SK-N-SH treated with all-trans-retinoic acid at 6 μM for 48 hours (cell line): ENCODE measurements around the gene SUPT16H.

ENCODE experiments used
- ATAC-seq: fragments of 200-7000 bp; cut with Tn5 transposase; 3 replicates; pipeline ENCODE4 v1.9.1; 2020; ENCODE audit warnings: mild to moderate bottlenecking, moderate library complexity
- ARNTL ChIP-seq: fragments of 450-650 bp; formaldehyde crosslinking; IDR thresholded peaks from 2 replicates; pipeline ENCODE4 v1.5.0; 2020; ENCODE audit warnings: low read depth, mild to moderate bottlenecking, moderate library complexity, borderline replicate concordance
- BACH2 ChIP-seq: fragments of 250-450 bp; sonication (Bioruptor Pico); IDR thresholded peaks from 2 replicates; pipeline ENCODE4 v1.9.0; 2021; ENCODE audit warnings: mild to moderate bottlenecking, borderline replicate concordance
- CSDC2 ChIP-seq: fragments of 250-450 bp; sonication (Bioruptor Pico); IDR thresholded peaks from 2 replicates; pipeline ENCODE4 v1.5.0; 2020; ENCODE audit warnings: mild to moderate bottlenecking, moderate library complexity
- ESRRG ChIP-seq: fragments of 250-450 bp; sonication (Bioruptor Pico); IDR thresholded peaks from 2 replicates; pipeline ENCODE4 v1.6.1; 2021; ENCODE audit warnings: mild to moderate bottlenecking
- GLIS3 ChIP-seq: fragments of 250-450 bp; sonication (Bioruptor Pico); IDR thresholded peaks from 2 replicates; pipeline ENCODE4 v1.5.0; 2020; ENCODE audit warnings: mild to moderate bottlenecking, moderate library complexity
- ISL1 ChIP-seq: fragments of 250-450 bp; sonication (Bioruptor Pico); IDR thresholded peaks from 2 replicates; pipeline ENCODE4 v2.1.2; 2022; ENCODE audit warnings: mild to moderate bottlenecking, moderate library complexity
- OSR1 ChIP-seq: fragments of 250-450 bp; sonication (Bioruptor Pico); IDR thresholded peaks from 2 replicates; pipeline ENCODE4 v1.8.0; 2022; ENCODE audit warnings: moderate library complexity, mild to moderate bottlenecking, inconsistent platforms
- PPARA ChIP-seq: fragments of 250-450 bp; sonication (Bioruptor Pico); IDR thresholded peaks from 2 replicates; pipeline ENCODE4 v1.5.0; 2020; ENCODE audit warnings: mild to moderate bottlenecking, borderline replicate concordance
- RARB ChIP-seq: fragments of 250-450 bp; sonication (Bioruptor Pico); IDR thresholded peaks from 2 replicates; pipeline ENCODE4 v1.8.0; 2021; ENCODE audit warnings: mild to moderate bottlenecking, moderate library complexity
- SNAI2 ChIP-seq: fragments of 250-450 bp; sonication (Bioruptor Pico); IDR thresholded peaks from 2 replicates; pipeline ENCODE4 v1.5.0; 2020; ENCODE audit warnings: mild to moderate bottlenecking, moderate library complexity
- TCF4 ChIP-seq: fragments of 250-450 bp; sonication (Bioruptor Pico); IDR thresholded peaks from 2 replicates; pipeline ENCODE4 v1.8.0; 2021; ENCODE audit warnings: mild to moderate bottlenecking, moderate library complexity, borderline replicate concordance
- TOX ChIP-seq: fragments of 250-450 bp; sonication (Bioruptor Pico); IDR thresholded peaks from 2 replicates; pipeline ENCODE4 v1.8.0; 2021; ENCODE audit warnings: mild to moderate bottlenecking, moderate library complexity, borderline replicate concordance
- ZC3H10 ChIP-seq: fragments of 250-450 bp; sonication (Bioruptor Pico); IDR thresholded peaks from 2 replicates; pipeline ENCODE4 v1.5.1; 2021; ENCODE audit warnings: mild to moderate bottlenecking, moderate library complexity
- ZFP3 ChIP-seq: fragments of 250-450 bp; sonication (Bioruptor Pico); IDR thresholded peaks from 2 replicates; pipeline ENCODE4 v1.5.0; 2020; ENCODE audit warnings: mild to moderate bottlenecking, moderate library complexity
- ZFP30 ChIP-seq: fragments of 450-650 bp; formaldehyde crosslinking; IDR thresholded peaks from 2 replicates; pipeline ENCODE4 v1.5.0; 2022; ENCODE audit warnings: mild to moderate bottlenecking, moderate library complexity
- ZNF70 ChIP-seq: fragments of 450-650 bp; formaldehyde crosslinking; IDR thresholded peaks from 2 replicates; pipeline ENCODE4 v1.5.0; 2020; ENCODE audit warnings: mild to moderate bottlenecking, moderate library complexity
- TF ChIP-seq, protein P1 (sequence below): fragments of 250-450 bp; sonication (Bioruptor Pico); IDR thresholded peaks from 2 replicates; pipeline ENCODE4 v1.5.1; 2020; ENCODE audit warnings: low read depth, mild to moderate bottlenecking, moderate library complexity
- TF ChIP-seq, protein P2 (sequence below): fragments of 250-450 bp; sonication (Bioruptor Pico); IDR thresholded peaks from 2 replicates; pipeline ENCODE4 v1.5.0; 2020; ENCODE audit warnings: mild to moderate bottlenecking, moderate library complexity
- TF ChIP-seq, protein P3 (sequence below): fragments of 250-450 bp; sonication (Bioruptor Pico); IDR thresholded peaks from 2 replicates; pipeline ENCODE4 v1.5.1; 2021; ENCODE audit warnings: mild to moderate bottlenecking, moderate library complexity
- TF ChIP-seq, protein P4 (sequence below): fragments of 250-450 bp; sonication (Bioruptor Pico); IDR thresholded peaks from 2 replicates; pipeline ENCODE4 v1.8.0; 2021; ENCODE audit warnings: low read depth, mild to moderate bottlenecking, moderate library complexity, borderline replicate concordance

The SUPT16H gene

DNA sequence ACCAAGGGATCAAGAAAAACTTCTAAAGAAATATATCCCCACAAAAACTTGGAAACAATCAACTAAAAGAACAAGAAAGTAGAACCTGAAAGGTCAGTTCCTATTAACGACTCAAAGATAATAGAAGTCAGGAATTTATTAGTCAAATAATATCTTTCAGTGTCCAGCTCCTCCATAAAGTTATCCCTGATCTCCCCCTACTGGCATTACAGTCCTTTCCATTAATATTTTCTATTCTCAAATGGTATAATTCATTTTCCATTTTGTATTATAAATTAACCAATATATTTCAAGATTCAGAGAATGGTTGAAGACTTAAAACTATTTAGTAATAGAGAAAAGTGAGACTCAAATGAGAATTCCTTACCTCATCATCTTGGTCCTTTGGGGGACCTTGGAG is 11.6 kb upstream of the SUPT16H start:
- no peak for ATAC-seq
- TF ChIP-seq ZFP30 (CRISPR knock-in tag) (no peak), CSDC2 (CRISPR knock-in tag) (no peak), OSR1 (CRISPR knock-in tag) (no peak), ISL1 (CRISPR knock-in tag) (no peak), ZFP3 (CRISPR knock-in tag) (no peak), BACH2 (CRISPR knock-in tag) (no peak), RARB (CRISPR knock-in tag) (no peak), ARNTL (no peak), TOX (CRISPR knock-in tag) (no peak), PPARA (CRISPR knock-in tag) (no peak)
- TF ChIP-seq, protein P1, sequence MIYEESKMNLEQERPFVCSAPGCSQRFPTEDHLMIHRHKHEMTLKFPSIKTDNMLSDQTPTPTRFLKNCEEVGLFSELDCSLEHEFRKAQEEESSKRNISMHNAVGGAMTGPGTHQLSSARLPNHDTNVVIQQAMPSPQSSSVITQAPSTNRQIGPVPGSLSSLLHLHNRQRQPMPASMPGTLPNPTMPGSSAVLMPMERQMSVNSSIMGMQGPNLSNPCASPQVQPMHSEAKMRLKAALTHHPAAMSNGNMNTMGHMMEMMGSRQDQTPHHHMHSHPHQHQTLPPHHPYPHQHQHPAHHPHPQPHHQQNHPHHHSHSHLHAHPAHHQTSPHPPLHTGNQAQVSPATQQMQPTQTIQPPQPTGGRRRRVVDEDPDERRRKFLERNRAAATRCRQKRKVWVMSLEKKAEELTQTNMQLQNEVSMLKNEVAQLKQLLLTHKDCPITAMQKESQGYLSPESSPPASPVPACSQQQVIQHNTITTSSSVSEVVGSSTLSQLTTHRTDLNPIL (CRISPR knock-in tag), result no peak
- TF ChIP-seq, protein P2, sequence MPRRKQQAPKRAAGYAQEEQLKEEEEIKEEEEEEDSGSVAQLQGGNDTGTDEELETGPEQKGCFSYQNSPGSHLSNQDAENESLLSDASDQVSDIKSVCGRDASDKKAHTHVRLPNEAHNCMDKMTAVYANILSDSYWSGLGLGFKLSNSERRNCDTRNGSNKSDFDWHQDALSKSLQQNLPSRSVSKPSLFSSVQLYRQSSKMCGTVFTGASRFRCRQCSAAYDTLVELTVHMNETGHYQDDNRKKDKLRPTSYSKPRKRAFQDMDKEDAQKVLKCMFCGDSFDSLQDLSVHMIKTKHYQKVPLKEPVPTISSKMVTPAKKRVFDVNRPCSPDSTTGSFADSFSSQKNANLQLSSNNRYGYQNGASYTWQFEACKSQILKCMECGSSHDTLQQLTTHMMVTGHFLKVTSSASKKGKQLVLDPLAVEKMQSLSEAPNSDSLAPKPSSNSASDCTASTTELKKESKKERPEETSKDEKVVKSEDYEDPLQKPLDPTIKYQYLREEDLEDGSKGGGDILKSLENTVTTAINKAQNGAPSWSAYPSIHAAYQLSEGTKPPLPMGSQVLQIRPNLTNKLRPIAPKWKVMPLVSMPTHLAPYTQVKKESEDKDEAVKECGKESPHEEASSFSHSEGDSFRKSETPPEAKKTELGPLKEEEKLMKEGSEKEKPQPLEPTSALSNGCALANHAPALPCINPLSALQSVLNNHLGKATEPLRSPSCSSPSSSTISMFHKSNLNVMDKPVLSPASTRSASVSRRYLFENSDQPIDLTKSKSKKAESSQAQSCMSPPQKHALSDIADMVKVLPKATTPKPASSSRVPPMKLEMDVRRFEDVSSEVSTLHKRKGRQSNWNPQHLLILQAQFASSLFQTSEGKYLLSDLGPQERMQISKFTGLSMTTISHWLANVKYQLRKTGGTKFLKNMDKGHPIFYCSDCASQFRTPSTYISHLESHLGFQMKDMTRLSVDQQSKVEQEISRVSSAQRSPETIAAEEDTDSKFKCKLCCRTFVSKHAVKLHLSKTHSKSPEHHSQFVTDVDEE (CRISPR knock-in tag), result no peak
- TF ChIP-seq, protein P3, sequence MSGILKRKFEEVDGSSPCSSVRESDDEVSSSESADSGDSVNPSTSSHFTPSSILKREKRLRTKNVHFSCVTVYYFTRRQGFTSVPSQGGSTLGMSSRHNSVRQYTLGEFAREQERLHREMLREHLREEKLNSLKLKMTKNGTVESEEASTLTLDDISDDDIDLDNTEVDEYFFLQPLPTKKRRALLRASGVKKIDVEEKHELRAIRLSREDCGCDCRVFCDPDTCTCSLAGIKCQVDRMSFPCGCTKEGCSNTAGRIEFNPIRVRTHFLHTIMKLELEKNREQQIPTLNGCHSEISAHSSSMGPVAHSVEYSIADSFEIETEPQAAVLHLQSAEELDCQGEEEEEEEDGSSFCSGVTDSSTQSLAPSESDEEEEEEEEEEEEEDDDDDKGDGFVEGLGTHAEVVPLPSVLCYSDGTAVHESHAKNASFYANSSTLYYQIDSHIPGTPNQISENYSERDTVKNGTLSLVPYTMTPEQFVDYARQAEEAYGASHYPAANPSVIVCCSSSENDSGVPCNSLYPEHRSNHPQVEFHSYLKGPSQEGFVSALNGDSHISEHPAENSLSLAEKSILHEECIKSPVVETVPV (CRISPR knock-in tag), result no peak
- TF ChIP-seq, protein P4, sequence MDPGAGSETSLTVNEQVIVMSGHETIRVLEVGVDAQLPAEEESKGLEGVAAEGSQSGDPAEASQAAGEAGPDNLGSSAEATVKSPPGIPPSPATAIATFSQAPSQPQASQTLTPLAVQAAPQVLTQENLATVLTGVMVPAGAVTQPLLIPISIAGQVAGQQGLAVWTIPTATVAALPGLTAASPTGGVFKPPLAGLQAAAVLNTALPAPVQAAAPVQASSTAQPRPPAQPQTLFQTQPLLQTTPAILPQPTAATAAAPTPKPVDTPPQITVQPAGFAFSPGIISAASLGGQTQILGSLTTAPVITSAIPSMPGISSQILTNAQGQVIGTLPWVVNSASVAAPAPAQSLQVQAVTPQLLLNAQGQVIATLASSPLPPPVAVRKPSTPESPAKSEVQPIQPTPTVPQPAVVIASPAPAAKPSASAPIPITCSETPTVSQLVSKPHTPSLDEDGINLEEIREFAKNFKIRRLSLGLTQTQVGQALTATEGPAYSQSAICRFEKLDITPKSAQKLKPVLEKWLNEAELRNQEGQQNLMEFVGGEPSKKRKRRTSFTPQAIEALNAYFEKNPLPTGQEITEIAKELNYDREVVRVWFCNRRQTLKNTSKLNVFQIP (CRISPR knock-in tag), result no peak

DNA sequence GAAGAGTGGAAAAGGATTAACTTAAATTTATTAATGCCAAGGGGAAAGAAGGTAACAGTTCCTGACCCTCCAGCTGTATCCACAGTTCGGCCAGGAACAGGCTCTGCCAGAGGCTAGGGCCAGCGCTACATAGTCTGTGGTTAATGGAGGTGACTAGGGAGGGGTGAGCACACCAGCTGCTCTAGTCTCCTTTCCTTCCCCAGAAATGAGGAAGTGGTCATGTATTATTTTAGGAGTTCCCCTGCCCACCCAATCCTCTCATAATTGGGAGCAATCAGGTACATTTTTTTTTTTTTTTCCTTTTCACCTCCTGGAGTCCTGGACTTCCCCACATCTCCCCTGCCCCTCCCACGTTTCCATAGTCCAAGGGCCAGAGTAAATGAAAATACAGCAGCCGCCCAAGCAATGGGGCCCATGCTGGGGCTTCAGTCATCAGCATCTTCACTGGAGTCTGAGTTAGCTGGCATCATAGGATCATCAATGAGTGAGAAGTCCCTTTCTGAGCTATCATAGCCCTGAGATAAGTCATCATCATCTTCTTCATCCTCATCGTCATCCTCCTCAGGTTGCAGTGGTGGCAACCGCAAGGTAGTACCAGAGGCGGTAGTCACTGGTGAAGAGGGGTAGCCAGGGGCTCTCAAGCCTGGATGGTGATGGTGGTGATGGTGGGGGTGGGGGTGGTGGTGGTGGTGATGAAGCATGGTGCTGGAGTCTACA is 1.5 kb upstream of the SUPT16H start:
- TF ChIP-seq PPARA (CRISPR knock-in tag) (no peak), ZC3H10 (CRISPR knock-in tag) (no peak), TCF4 (CRISPR knock-in tag) (no peak), BACH2 (CRISPR knock-in tag) (no peak), ZFP30 (CRISPR knock-in tag) (no peak), OSR1 (CRISPR knock-in tag) (no peak), ESRRG (CRISPR knock-in tag) (no peak), SNAI2 (no peak)
- TF ChIP-seq, protein P4 (CRISPR knock-in tag), result no peak
- TF ChIP-seq, all 23 proteins: peak for 0

DNA sequence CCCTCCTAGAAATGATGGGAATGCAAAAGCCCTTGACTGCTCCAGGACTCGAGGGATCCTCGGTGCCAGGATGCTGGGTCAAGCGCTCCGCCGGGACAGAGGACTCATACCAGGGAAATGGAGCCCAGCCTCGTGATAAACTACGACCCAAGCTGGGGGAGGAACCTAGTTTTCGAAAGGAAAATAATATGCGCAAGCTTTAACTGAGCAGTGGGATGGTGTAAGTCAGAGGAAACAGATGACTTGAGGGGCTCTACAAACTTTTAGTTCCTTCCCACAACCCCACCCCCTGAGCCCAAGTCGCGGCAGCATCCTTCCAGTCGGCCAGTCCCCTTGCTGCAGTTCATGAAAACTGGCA is 654 bp upstream of the SUPT16H start:
- no peak for ATAC-seq
- TF ChIP-seq GLIS3 (CRISPR knock-in tag) (no peak), PPARA (CRISPR knock-in tag) (no peak), ZNF70 (CRISPR knock-in tag) (no peak), TOX (CRISPR knock-in tag) (no peak)
- TF ChIP-seq, protein P3 (CRISPR knock-in tag), result no peak
- TF ChIP-seq, protein P1 (CRISPR knock-in tag), result no peak
- TF ChIP-seq, protein P2 (CRISPR knock-in tag), result no peak

More for the DNA sequence above, 1.5 kb upstream of the SUPT16H start:
- ATAC-seq, result no peak
